DMS53 treated with DMSO at 0.1 percent for 48 hours (cell line): ENCODE data around the gene PAN2.

Experiments
- DNase-seq: peaks from one replicate; lab custom pipeline; 2025; ENCODE audit not compliant: unreplicated experiment; lab: John Stamatoyannopoulos, UW

Gene PAN2, protein sequence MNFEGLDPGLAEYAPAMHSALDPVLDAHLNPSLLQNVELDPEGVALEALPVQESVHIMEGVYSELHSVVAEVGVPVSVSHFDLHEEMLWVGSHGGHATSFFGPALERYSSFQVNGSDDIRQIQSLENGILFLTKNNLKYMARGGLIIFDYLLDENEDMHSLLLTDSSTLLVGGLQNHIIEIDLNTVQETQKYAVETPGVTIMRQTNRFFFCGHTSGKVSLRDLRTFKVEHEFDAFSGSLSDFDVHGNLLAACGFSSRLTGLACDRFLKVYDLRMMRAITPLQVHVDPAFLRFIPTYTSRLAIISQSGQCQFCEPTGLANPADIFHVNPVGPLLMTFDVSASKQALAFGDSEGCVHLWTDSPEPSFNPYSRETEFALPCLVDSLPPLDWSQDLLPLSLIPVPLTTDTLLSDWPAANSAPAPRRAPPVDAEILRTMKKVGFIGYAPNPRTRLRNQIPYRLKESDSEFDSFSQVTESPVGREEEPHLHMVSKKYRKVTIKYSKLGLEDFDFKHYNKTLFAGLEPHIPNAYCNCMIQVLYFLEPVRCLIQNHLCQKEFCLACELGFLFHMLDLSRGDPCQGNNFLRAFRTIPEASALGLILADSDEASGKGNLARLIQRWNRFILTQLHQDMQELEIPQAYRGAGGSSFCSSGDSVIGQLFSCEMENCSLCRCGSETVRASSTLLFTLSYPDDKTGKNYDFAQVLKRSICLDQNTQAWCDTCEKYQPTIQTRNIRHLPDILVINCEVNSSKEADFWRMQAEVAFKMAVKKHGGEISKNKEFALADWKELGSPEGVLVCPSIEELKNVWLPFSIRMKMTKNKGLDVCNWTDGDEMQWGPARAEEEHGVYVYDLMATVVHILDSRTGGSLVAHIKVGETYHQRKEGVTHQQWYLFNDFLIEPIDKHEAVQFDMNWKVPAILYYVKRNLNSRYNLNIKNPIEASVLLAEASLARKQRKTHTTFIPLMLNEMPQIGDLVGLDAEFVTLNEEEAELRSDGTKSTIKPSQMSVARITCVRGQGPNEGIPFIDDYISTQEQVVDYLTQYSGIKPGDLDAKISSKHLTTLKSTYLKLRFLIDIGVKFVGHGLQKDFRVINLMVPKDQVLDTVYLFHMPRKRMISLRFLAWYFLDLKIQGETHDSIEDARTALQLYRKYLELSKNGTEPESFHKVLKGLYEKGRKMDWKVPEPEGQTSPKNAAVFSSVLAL

DNA sequence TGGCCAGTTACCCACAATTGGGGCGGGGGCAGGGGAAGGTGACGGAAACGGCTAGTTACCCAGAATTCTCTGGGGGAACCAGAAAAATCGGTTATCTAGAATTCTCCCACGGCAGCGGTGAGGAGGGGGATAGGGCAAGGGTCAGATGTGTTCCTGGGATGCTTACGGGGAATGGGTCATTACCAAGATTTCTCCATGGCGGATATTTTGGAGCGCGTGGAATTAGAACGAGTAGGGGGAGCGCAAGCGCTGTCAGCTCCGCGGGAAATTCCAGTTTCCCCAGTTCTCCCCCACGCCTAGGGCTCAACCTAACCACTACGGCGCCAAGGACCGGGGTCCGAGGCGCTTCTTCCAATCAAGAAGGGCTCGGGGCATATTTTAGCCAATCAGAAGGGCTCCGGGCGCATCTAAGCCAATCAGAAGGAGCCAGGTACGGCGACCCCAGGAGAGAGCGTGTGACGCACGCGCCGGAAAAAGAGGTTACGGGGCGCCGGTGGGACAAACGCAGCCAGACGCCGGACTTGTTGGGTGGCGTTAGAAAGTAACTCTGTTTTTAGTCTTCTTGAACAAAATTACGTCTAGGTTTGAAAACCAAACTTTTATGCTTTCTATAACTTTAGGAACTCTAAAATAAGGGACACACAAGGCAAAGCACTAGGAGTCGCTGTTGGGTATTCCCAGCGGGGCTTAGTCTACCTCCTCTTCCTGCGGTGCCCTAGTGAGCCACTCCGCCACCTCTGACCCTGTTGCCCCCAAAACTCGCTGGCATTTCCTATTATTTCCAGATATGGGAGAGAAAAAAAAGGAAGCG is at the start of gene PAN2:
TSS of gene PAN2 (minus strand) at position 322 of the 811 bp plus-strand sequence. CDS start 906 bp downstream, outside the sequence.
- peak; percentile 95 for DNase-seq

DNA sequence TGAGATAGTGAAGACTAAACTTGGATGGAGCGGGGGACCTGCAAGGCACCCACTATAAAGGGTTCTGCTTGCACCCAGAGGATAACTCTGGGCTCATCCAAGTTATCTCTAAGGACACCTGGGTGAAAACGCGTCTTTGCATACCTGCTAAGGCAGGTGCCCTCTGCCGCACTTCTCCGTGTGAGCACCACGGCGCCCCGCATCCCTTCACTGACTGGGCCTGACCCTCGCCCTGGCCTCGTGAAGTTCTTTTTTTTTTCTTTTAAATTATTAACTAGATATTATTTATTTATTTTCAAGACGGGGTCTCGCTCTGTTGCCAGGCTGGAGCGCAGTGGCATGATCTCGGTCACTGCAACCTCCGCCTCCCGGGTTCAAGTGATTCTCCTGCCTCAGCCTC is 48.8 kb upstream of the PAN2 start:
- no peak for DNase-seq

DNA sequence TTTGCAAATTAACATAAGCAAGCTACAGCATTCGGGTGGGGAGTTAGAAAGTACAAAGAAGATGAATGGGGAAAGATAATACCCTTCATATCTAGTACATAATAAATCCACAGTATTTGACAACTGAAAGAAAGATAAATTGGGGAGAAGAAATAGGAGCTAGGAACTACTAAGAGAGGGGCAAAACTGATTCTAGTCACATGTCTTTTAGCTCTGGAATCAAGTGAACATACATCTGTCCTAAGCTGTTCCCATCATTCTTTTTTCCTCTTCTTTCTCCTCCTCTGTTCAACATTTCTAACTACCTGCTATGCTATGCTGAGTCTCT is 44.2 kb upstream of the PAN2 start:
- DNase-seq = no peak

DNA sequence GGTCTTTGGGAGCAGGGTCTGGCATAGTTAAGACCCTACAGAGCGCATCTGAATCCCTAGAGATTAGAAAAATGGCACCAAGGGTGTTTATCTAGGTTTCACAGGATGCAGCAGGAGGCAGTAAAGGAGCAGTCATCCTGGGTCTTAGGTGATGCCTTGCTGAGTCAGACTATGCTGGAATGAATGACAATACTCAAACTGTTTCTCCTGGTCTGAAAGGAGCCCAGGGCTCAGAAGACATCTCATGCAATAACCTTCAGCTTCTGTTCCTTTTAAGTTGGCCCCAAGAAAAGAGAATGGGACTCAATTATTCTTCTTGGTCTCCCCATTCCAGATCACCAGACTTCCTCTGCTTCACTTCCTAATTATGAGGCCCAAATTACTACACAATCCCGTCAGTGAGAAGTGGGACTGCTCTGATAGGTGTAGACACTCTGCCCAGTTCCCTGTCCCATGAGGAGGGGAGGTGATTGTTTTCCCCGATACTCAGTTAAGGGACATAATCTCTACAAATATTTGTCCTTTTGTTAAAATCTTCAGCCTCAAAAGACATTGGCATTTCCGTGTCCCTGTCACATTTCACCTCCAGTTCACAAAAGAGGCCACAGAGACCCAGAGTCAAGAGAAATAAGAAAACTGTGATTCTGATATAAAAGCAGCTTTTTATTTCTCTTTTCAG is 43.6 kb upstream of the PAN2 start:
- DNase-seq = no peak

DNA sequence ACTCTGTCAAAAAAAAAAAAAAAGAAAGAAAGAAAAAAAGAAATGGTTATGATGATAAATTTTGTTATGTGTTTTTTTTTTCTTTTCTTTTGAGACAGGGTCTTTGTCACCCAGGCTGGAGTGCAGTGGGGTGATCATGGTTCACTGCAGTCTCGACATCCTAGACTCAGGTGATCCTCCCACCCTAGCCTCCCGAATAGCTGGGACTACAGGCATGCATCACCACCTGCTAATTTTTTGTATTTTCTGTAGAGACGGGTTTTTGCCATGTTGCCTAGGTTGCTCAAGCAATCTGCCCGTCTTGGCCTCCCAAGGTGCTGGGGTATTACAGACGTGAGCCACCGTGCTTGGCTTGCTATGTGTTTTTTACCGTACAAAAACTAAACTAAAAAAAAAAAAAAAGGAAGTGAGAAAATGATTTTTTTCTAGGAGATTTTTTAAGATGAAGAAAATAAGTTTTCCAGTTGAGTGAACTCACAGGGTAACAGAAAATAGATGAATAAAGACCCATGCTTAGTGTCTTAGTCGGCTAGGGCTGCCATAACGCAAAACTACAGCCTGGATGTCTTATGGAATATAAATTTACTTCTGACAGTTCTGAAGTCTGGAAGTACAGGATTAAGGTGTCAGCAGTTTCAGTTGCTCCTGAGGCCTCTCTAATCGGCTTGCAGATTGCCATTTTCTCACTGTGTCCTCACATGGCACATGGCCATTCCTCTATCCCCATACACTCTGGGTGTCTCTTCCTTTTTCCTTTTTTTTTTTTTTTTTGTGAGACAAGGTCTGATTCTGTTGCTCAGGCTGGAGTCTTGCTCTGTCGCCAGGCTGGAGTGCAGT is 42.0 kb upstream of the PAN2 start:
- DNase-seq = no peak

DNA sequence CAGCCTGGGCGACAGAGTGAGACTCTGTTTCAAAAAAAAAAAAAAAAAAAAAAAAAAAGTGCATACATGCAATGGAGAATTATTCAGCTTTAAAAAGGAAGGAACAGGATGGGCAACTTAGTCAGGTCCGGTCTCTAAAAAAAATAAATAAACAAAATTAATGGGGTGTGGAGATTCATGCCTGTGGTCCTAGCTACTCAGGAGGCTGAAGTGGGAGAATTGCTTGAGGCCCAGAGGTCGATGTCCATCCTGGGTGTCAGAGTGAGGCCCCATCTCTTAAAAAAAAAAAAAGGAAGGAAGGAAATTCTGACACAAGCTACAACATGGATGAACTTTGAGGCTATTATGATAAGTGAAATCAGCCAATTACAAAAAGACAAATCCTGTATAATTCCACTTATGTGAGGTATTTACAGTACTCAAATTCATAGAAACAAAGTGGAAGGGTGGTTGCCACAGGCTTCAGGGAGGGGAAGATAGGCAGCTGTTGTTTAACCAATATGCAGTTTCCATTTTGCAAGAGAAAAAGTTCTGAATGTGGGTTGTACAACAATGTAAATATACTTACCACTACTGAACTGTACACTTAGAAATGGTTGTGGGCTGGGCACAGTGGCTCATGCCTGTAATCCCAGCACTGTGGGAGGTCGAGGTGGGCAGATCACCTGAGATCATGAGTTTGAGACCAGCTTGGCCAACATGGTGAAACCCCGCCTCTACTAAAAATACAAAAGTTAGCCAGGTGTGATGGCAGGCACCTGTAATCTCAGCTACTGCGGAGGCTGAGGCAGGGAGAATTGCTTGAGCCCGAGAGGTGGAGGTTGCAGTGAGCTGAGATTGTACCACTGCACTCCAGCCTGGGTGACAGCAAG is 41.2 kb upstream of the PAN2 start:
- no peak for DNase-seq

DNA sequence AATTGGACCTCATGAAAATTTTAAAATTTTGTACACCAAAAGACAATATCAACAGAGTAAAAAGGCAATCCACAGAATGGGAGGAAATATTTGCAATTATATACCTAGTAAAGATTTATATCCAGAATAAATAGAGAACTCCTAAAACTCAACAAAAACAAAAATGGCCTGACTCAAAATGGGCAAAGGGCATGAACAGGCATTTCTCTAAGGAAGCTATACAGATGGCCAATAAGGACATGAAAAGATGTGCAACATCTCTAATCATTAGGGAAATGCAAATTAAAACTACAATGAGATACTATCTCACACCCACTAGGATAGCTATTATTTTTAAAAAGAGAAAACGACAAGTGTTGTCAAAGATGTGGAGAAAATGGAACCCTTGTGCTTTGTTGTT is 39.7 kb upstream of the PAN2 start:
- DNase-seq = no peak

DNA sequence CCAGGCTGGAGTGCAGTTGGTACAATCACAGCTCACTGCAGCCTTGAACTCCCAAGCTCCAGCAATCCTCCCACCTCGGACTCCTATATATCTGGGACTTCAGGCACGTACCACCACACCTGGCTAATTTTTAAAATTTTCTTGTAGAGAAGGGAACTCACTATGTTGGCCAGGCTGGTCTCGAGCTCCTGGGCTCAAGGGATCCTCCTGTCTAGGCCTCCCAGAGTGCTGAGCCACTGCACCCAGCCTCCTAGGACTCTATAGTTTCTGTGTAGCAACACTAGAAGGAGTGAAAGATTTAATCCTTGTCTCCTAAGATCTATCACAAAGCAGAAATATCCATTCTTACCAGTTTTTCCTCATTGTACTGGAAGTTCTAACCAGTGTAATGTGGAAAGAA is 33.1 kb upstream of the PAN2 start:
- DNase-seq = no peak

DNA sequence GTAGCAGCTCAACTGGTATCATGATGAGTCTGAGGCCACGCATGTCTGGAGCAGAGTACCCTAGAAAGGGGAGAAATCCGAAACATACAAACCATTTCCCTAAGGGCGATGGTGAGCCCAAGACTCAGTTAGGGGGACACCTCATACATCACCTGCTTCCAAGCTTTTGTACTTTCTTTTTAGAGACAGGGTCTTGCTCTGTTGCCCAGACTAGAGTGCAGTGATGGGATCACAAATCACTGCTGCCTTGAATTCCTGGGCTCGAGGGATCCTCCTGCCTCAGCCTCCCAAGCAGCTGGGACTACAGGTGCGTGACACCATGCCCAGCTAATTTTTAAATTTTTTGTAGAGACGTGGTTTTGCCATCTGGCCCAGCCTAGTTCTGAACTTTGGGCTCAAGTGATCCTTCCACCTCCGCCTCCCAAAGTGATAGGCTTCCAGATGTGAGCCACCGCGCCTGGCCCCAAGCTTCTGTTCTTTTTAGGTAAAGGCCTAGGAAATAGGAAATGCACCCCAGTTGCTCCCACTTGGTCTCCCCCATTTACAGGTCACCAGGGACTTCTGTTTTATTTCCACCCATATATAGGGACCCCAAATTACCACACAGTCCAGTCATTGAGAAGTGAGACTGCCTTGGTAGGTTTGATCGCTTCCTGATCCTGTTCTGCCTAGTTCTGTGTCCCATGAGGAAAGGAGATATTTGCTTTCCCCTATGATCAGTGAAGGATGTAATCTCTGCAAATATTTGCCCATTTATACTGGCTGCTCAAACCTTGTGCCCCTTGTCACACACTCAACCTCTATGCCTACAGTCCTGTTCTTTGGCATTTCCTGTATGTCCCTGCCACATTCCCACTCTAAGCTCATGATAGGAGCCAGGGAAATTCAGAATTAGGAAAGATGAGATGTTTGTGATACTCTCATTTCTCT is 28.6 kb upstream of the PAN2 start, which contains the start of gene APOF:
TSS of gene APOF (minus strand) at position 728 of the 930 bp plus-strand sequence. CDS start at position 616, 112 bp downstream.
- DNase-seq = peak; percentile 96

DNA sequence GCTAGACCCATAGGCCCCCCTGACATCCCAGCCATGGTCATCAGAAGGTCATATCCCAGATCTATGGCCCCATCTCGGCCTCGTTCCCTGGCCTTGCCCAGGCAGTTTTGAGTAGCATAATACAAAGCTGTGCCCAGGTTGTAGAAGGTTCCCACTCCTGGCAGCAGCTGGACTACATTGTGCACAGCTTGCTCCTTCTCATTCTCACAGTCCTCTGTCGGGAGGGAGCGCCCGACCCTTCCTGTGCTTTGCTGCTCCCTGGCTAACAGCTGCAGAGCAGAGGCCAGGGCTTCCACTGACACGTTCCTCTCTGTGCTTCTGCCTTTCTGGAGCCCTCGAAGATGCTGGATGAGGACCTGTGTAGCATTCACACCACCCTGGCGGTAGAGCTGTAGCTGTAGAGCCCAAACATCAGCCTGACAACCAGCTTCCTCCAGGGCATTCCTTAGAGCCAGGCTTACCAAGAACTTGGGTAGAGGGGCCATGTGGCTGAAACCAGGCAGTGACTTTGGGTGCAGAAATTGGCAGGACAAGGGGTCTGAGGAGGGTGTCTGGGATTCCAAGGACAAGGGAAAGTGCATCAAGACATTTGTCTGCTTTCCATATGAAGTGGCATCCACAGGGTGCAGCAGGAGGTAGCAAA is 27.8 kb upstream of the PAN2 start:
- DNase-seq = no peak

DNA sequence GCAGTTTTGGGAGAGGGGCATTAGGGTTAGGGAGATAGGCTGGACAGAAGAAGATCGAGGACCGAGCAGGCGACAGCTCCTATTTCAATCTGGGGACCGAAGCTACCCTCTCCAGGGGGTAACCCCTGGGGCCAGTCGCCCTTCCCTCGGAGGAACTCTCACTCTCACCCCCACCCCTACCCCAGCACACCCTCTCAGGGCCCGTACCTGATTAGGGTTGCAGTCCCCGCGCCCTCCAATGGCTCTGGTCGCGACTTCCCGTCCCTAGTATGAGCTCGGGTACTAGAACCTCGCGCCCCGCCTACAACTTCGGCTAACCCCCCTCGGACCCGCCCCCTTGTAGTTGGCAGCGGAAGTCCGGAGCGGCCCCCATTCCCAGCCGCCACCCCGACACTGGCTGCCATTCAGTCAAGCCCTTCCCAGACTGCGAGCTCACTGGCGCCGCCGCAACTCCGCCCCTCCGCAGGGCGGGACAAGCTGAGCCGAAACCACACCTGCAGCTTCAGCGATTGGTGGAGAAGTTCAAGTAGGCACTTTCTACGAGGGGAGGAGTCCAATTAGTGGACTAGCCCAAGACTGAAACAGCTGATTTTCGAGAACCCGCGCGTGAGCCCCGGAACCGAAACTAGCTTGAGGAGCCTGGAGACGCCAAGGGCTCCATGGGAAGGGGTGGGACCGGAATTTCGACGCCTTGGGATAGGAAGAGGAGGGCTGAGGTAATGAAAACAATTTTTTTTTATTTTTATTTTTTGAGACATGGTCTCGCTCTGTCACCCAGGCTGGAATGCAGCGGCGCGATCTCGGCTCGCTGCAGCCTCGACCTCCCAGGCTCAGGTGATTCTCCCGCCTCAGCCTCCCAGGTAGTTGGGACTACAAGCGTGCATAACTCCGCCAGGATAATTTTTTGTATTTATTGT is 26.3 kb upstream of the PAN2 start, which contains the start of gene STAT2:
TSS of gene STAT2 (minus strand) at position 257 of the 917 bp plus-strand sequence. CDS start 3,536 bp downstream, outside the sequence.
- DNase-seq = peak; percentile 98

DNA sequence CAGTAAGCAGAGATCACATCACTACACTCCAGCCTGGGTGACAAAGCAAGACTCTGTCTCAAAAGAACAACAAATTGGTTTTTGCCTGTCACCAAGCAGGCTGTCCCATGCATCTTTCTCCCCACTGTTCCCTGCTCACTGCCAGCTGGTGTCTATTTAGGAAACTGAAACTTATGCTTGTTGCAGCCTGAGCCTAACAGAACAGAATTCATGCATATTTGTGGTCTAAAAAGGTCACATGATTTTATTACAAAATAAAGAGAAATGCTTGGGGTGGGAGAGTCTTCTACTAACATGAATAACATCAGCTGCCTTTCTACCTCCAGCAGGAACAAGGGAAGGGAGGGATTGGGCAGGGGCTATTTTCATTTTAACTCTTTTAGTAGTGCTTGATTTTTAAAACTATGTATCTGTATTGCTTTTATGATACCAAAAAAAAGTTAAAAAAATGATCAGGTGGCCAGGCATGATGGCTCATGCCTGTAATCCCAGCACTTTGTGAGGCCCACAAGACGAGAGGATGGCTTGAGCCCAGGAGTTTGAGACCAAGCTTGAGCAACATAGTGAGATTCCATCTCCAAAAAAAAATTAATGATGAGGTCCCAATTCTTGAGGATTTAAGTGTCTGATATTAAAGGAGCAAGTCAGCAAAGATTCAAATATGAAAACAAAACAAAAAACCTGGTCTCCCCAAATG is 25.2 kb upstream of the PAN2 start:
- no peak for DNase-seq

DNA sequence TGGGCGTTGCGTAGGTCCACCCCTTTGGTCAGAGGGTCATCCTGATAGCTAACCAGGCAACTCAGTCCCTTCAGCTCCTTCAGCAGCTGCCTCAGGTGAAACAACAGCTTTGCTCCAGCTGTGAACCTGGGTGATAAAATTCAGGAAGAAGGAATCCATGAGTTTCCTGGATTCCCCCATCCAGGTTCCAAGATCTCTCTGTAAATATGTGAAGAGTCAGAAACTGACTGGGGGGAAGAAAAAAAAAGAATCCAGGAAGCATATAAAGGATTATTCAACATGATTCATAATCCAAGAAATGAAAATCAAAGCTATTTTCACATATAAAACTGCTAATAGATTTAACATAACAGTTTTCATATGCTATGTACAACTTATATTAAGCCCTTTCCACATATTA is 17.5 kb upstream of the PAN2 start:
- DNase-seq = no peak

DNA sequence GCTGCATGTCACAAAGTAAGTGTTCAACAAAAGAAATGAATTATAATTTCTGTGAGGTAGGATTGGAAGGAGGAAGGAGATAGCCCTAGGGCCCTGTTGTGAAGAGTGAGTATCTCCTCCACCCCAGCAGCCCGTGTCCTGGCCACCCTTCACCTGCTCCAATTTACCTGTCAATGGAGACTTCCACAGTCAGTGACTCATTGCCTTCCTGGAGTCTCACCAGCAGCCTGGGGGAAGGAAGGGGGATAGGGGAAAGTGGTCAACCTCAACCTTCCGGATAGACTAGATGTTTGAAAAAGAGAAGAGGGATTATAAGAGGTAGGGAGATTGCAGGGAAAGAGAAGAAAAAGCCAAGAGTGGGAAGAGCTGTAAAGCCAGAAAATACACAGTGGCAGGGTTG is 16.9 kb upstream of the PAN2 start:
- no peak for DNase-seq

DNA sequence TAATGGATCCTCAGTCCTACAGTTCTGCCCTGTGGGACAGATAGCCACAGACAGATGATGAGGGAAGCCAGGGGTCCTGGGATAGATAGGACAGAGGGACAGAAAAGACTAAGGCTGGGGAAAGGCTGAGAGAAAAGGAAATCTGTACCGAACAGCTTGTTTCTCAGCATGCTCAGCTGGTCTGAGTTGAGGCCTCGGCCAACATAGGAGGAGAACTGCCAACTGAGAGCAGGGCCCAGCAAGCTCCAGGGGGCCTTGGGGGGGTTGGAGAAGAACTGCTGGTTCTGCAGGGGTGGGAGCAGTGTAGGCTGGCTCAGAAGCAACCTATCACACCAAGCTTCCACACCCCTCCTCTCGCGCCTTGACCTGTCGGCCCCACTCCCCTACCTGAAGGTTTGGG is 15.0 kb upstream of the PAN2 start:
- DNase-seq = no peak
